CD8-positive, alpha-beta memory T cell (primary cell): ENCODE measurements around the gene PDZRN4. TPM values are rescaled to one million over a fixed set of nuclear protein-coding genes. Genes with fewer than 3 reads are reported as not detected.

ENCODE experiments used
- CTCF ChIA-PET: fragments of 350-600 bp; sonication (Branson Sonifier 250); formaldehyde crosslinking; loops from one replicate; lab custom pipeline; 2021; ENCODE audit warnings: antibody characterized with exemption; lab: Charles Lee
- POLR2A ChIA-PET: fragments of 350-600 bp; sonication (Branson Sonifier 250); formaldehyde crosslinking; loops from one replicate; lab custom pipeline; 2021; ENCODE audit warnings: antibody characterized with exemption; lab: Charles Lee
- DNase-seq, 5 donors: peaks; one replicate each; pipeline versions ENCODE4 v3.0.0 to v3.0.0-alpha.2; 2020 to 2022; ENCODE audit warnings: mixed read lengths in 1 of 5
- H3K27ac ChIP-seq: one replicate; pipeline ENCODE4 v1.7.0; 2013; ENCODE audit warnings: low read depth, mild to moderate bottlenecking, low read length, moderate library complexity
- H3K27me3 ChIP-seq: 2 replicates; pipeline ENCODE4 v1.7.0; 2013; ENCODE audit warnings: low read length, mild to moderate bottlenecking; ENCODE audit not compliant: insufficient read depth, poor library complexity, severe bottlenecking
- H3K36me3 ChIP-seq: 2 replicates; pipeline ENCODE4 v1.7.0; 2013; ENCODE audit warnings: mild to moderate bottlenecking, low read length, moderate library complexity; ENCODE audit not compliant: insufficient read depth
- H3K4me1 ChIP-seq: 2 replicates; pipeline ENCODE4 v1.7.0; 2013; ENCODE audit warnings: mild to moderate bottlenecking, low read length, moderate library complexity; ENCODE audit not compliant: insufficient read depth
- H3K4me3 ChIP-seq: 2 replicates; pipeline ENCODE4 v1.7.0; 2013; ENCODE audit warnings: mild to moderate bottlenecking, low read length
- H3K9me3 ChIP-seq: 2 replicates; pipeline ENCODE4 v1.7.0; 2013; ENCODE audit warnings: mild to moderate bottlenecking, low read length
- H3K27ac Mint-ChIP-seq, 8 donors: one replicate each; pipeline ENCODE4 v1.8.0; 2020 to 2021; ENCODE audit warnings: mixed read lengths in 8 of 8, mild to moderate bottlenecking in 6 of 8, inconsistent platforms in 3 of 8, moderate library complexity in 3 of 8
- H3K27me3 Mint-ChIP-seq, 2 donors: one replicate each; pipeline ENCODE4 v1.8.0; 2020 to 2021; ENCODE audit warnings: mixed read lengths in 2 of 2, mild to moderate bottlenecking in 1 of 2, moderate library complexity in 1 of 2
- H3K36me3 Mint-ChIP-seq, 3 donors: one replicate each; pipeline ENCODE4 v1.8.0; 2020 to 2021; ENCODE audit warnings: mixed read lengths in 3 of 3, inconsistent platforms in 1 of 3, mild to moderate bottlenecking in 1 of 3
- H3K4me1 Mint-ChIP-seq, 3 donors: one replicate each; pipeline ENCODE4 v1.8.0; 2020 to 2021; ENCODE audit warnings: mixed read lengths in 3 of 3, inconsistent platforms in 1 of 3, mild to moderate bottlenecking in 1 of 3
- H3K4me3 Mint-ChIP-seq, 7 donors: one replicate each; pipeline ENCODE4 v1.8.0; 2020 to 2021; ENCODE audit warnings: mixed read lengths in 7 of 7, mild to moderate bottlenecking in 6 of 7, moderate library complexity in 4 of 7, inconsistent platforms in 2 of 7
- H3K9me3 Mint-ChIP-seq, 5 donors: one replicate each; pipeline ENCODE4 v1.8.0; 2020 to 2022; ENCODE audit warnings: mixed read lengths in 5 of 5, mild to moderate bottlenecking in 3 of 5, moderate library complexity in 2 of 5, inconsistent platforms in 1 of 5
- polyA plus RNA-seq: library from polyadenylated mRNA; unstranded; fragments of 300-500 nt; fragmentation: Illumina TruSeq; gene quantifications from one replicate; pipeline ENCODE4 v1.2.3, GENCODE V29; 2021
- total RNA-seq, 2 experiments: library from RNA; stranded (reverse); gene quantifications; one replicate each; pipeline ENCODE4 v1.2.3, GENCODE V29; 2021

The PDZRN4 gene
- total and polyA plus RNA-seq, 3 experiments from 2014 or later: not detected

DNA sequence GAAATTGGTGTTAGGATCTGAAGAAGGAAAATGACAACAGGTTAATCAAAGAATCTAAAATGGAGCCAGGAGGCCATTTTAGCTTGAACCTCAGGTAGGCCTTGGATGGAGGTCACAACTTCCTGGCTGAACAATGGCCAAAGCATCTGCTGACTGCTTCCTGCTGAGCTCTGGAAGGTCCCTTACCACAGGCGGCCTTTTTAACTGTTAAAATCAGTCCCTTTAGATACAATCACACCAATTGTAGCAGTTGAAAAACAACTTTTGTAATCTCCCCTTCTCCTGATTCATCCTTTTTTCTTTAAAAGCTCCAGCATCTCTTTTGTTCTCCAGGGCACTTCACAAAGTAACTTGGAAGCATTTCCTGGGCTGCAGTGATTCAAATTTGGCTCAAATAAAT is 388.8 kb downstream of the PDZRN4 start:
- ChIA-PET POLR2A (no interaction called here), CTCF (no interaction called here)
- no peaks in the 10 kb centered on the region for H3K9me3 ChIP-seq
- no peaks in the 10 kb centered on the region for H3K36me3 ChIP-seq
- Mint-ChIP-seq H3K27ac (no peak overlapping the region), H3K9me3 (peaks cover 0 to 5% (median 0%) of the 10 kb centered on the region in 5 donors), H3K27me3 (no peaks in the 10 kb centered on the region), H3K4me1 (no peaks in the 10 kb centered on the region), H3K36me3 (no peaks in the 10 kb centered on the region), H3K4me3 (no peak overlapping the region)
- no peaks in the 10 kb centered on the region for H3K4me1 ChIP-seq
- no peak for DNase-seq
- no peak overlapping the region for H3K4me3 ChIP-seq
- no peak overlapping the region for H3K27ac ChIP-seq
- no peaks in the 10 kb centered on the region for H3K27me3 ChIP-seq

GRCh38 chr12:41577995-41578394 is 389.9 kb downstream of the PDZRN4 start:
- H3K4me3 Mint-ChIP-seq: no peak overlapping the region
- H3K4me1 Mint-ChIP-seq: no peaks in the 10 kb centered on the region
- no peaks in the 10 kb centered on the region for H3K27me3 Mint-ChIP-seq
- no peaks in the 10 kb centered on the region for H3K36me3 ChIP-seq
- H3K9me3 Mint-ChIP-seq: peaks cover 0 to 5% (median 0%) of the 10 kb centered on the region in 5 donors
- no peak overlapping the region for H3K27ac Mint-ChIP-seq
- POLR2A ChIA-PET: no interaction called here
- CTCF ChIA-PET: no interaction called here
- no peak overlapping the region for H3K4me3 ChIP-seq
- no peaks in the 10 kb centered on the region for H3K9me3 ChIP-seq
- no peaks in the 10 kb centered on the region for H3K36me3 Mint-ChIP-seq
- H3K27ac ChIP-seq: no peak overlapping the region
- DNase-seq: no peak
- no peaks in the 10 kb centered on the region for H3K4me1 ChIP-seq
- H3K27me3 ChIP-seq: no peaks in the 10 kb centered on the region

DNA sequence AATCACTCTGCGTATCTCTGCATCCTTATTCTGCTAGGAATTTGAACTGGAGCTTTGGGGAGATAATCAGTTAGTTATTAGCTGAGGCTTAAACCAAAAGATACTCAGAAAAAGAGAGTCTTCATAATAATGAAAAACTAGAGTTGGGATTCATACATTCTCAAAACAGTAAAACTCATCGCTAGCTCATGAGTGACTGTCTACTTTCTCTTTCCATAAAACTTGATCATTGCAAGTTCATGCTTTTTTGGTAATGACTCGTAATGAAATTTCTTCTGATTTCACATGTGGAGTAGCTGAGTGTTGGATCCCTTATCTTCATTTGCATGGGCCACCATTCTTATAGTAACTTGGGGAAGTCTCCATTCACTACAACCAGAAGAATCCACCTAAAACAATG is 397.7 kb downstream of the PDZRN4 start:
- H3K4me1 Mint-ChIP-seq: no peaks in the 10 kb centered on the region
- Histone ChIP-seq H3K27me3 (no peaks in the 10 kb centered on the region), H3K27ac (no peak overlapping the region), H3K4me3 (no peak overlapping the region), H3K36me3 (no peaks in the 10 kb centered on the region), H3K4me1 (no peaks in the 10 kb centered on the region), H3K9me3 (no peaks in the 10 kb centered on the region)
- ChIA-PET CTCF (interaction anchor here (0.8 kb wide), 1 partner anchor 20 kb away, joined by 3 read pairs; no protein-coding TSS in a partner anchor), POLR2A (no interaction called here)
- H3K9me3 Mint-ChIP-seq: peaks cover 0 to 4% (median 0%) of the 10 kb centered on the region in 5 donors
- H3K27ac Mint-ChIP-seq: no peak overlapping the region
- no peak for DNase-seq
- no peak overlapping the region for H3K4me3 Mint-ChIP-seq
- H3K36me3 Mint-ChIP-seq: no peaks in the 10 kb centered on the region
- H3K27me3 Mint-ChIP-seq: no peaks in the 10 kb centered on the region

DNA sequence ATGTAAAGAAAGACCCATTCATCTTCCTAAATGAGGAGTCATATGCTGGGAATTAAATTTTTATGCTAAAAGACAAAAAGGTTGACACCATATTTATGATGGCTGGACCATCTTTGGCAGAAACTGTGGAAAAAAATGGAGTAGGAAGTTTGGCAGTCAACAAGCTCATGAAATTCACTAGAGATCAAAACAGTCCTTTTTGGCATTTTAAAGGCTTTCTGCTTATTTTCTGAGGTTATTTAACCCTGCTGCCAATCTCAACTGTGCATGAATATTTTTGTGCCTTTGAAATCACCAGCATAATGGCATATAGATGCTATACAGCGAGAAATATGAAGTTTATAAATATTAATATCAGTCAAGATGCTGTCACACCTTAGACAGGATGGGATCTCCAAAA is 399.5 kb downstream of the PDZRN4 start:
- H3K4me3 ChIP-seq: no peak overlapping the region
- Mint-ChIP-seq H3K9me3 (no peaks in the 10 kb centered on the region), H3K36me3 (no peaks in the 10 kb centered on the region), H3K27me3 (no peaks in the 10 kb centered on the region), H3K4me1 (no peaks in the 10 kb centered on the region), H3K27ac (no peak overlapping the region), H3K4me3 (no peak overlapping the region)
- no peak overlapping the region for H3K27ac ChIP-seq
- POLR2A ChIA-PET: no interaction called here
- no peak for DNase-seq
- H3K36me3 ChIP-seq: no peaks in the 10 kb centered on the region
- no peaks in the 10 kb centered on the region for H3K9me3 ChIP-seq
- CTCF ChIA-PET: no interaction called here
- no peaks in the 10 kb centered on the region for H3K4me1 ChIP-seq
- no peaks in the 10 kb centered on the region for H3K27me3 ChIP-seq

GRCh38 chr12:41589878-41590277 is 401.8 kb downstream of the PDZRN4 start:
- DNase-seq: no peak
- H3K9me3 ChIP-seq: no peaks in the 10 kb centered on the region
- H3K27ac ChIP-seq: no peak overlapping the region
- ChIA-PET CTCF (no interaction called here), POLR2A (no interaction called here)
- H3K4me1 ChIP-seq: no peaks in the 10 kb centered on the region
- no peaks in the 10 kb centered on the region for H3K27me3 Mint-ChIP-seq
- no peak overlapping the region for H3K4me3 ChIP-seq
- no peak overlapping the region for H3K27ac Mint-ChIP-seq
- H3K4me1 Mint-ChIP-seq: no peaks in the 10 kb centered on the region
- H3K36me3 Mint-ChIP-seq: no peaks in the 10 kb centered on the region
- H3K27me3 ChIP-seq: no peaks in the 10 kb centered on the region
- H3K36me3 ChIP-seq: no peaks in the 10 kb centered on the region
- no peak overlapping the region for H3K4me3 Mint-ChIP-seq
- H3K9me3 Mint-ChIP-seq: no peaks in the 10 kb centered on the region

DNA sequence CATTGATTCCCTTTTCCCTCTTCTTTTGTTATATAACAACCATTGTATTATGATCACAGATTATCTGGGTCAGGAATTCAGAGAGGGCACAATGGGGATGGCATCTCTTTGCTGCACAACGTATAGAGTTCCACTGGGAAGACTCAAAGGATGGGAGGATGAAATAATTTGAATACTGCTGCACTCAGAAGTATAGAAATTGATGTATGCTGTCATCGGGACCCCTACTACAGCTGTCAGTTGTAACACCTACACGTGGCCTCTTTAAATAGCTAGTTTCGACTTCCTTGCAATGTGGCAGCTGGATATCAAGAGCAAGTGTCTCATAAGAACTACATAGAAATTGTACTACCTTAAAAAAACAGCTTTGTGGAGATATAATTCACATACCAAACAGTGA is 408.1 kb downstream of the PDZRN4 start:
- CTCF ChIA-PET: no interaction called here
- Histone ChIP-seq H3K27ac (no peak overlapping the region), H3K4me1 (no peaks in the 10 kb centered on the region), H3K27me3 (no peaks in the 10 kb centered on the region), H3K36me3 (no peaks in the 10 kb centered on the region), H3K4me3 (no peak overlapping the region), H3K9me3 (no peaks in the 10 kb centered on the region)
- Mint-ChIP-seq H3K27me3 (no peaks in the 10 kb centered on the region), H3K36me3 (no peaks in the 10 kb centered on the region), H3K4me3 (no peak overlapping the region), H3K4me1 (no peaks in the 10 kb centered on the region), H3K27ac (no peak overlapping the region), H3K9me3 (no peaks in the 10 kb centered on the region)
- no peak for DNase-seq
- POLR2A ChIA-PET: no interaction called here

GRCh38 chr12:41604830-41605229 is 416.7 kb downstream of the PDZRN4 start:
- no peaks in the 10 kb centered on the region for H3K4me1 Mint-ChIP-seq
- Histone ChIP-seq H3K36me3 (no peaks in the 10 kb centered on the region), H3K9me3 (no peaks in the 10 kb centered on the region), H3K4me3 (no peak overlapping the region), H3K27ac (no peak overlapping the region), H3K4me1 (no peaks in the 10 kb centered on the region), H3K27me3 (no peaks in the 10 kb centered on the region)
- CTCF ChIA-PET: interaction anchor here (0.7 kb wide), 1 partner anchor 35 kb away, joined by 4 read pairs; no protein-coding TSS in a partner anchor
- no peaks in the 10 kb centered on the region for H3K36me3 Mint-ChIP-seq
- H3K27me3 Mint-ChIP-seq: no peaks in the 10 kb centered on the region
- no peak overlapping the region for H3K27ac Mint-ChIP-seq
- no peak for DNase-seq
- POLR2A ChIA-PET: no interaction called here
- H3K4me3 Mint-ChIP-seq: no peak overlapping the region
- no peaks in the 10 kb centered on the region for H3K9me3 Mint-ChIP-seq

- H3K27me3 ChIP-seq: no peaks in the 10 kb centered on the region
- ChIA-PET POLR2A (no interaction called here), CTCF (no interaction called here)
- Mint-ChIP-seq H3K27me3 (no peaks in the 10 kb centered on the region), H3K36me3 (no peaks in the 10 kb centered on the region), H3K9me3 (no peaks in the 10 kb centered on the region), H3K4me3 (no peak overlapping the region), H3K27ac (no peak overlapping the region), H3K4me1 (no peaks in the 10 kb centered on the region)
- no peak overlapping the region for H3K27ac ChIP-seq
- no peak overlapping the region for H3K4me3 ChIP-seq
- no peaks in the 10 kb centered on the region for H3K36me3 ChIP-seq
- H3K4me1 ChIP-seq: no peaks in the 10 kb centered on the region
- H3K9me3 ChIP-seq: no peaks in the 10 kb centered on the region
- DNase-seq: no peak
Observed at GRCh38 chr12:41605545-41606305, 417.6 kb downstream of the PDZRN4 start.
